GM12892 (cell line): ENCODE measurements around the gene ABHD2.

Experiments used
- POLR2A ChIP-seq: IDR thresholded peaks from 2 replicates; pipeline ENCODE4 v1.6.1; 2011; ENCODE audit warnings: low read depth, low read length, control low read depth
- POLR2AphosphoS5 ChIP-seq: IDR thresholded peaks from 2 replicates; pipeline ENCODE4 v1.6.1; 2011; ENCODE audit warnings: low read depth, low read length, control low read depth

GRCh38 chr15:89099968-89100367 is 11.7 kb downstream of the ABHD2 start:
- TF ChIP-seq POLR2A (no peak), POLR2AphosphoS5 (no peak)
